ENCODE results near the gene NTMT2. TPM values are rescaled to one million over a fixed set of nuclear protein-coding genes. Genes with fewer than 3 reads are reported as not detected.

Gene NTMT2
- total and polyA plus RNA-seq, 4 donors = not detected

DNA sequence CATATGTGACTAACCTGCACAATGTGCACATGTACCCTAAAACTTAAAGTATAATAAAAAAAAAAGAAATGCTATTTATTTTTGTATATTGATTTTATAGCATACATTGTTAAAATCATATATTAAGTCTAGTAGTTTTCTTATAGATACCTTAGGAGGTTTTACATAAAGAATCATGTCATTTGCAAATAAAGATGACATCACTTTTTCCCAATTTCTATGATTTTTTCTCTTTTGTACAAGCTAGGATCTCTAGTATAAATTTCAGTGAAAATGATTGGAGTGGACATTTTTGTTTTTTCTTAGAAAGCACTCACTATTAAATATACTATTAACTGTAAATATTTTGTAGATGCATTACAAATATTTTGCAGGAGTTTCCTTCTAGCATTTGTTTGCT is 20.5 kb upstream of the NTMT2 start:
- Histone ChIP-seq H3K9me3 (ENCODE audit: control insufficient read depth in 4 of 4, insufficient read depth in 3 of 4, low read length in 3 of 4) (no peaks in the 10 kb centered on the region), H3K4me1 (ENCODE audit: control insufficient read depth in 5 of 5, insufficient read depth in 5 of 5, low read length in 5 of 5) (no peaks in the 10 kb centered on the region), H3K27me3 (ENCODE audit: control insufficient read depth in 3 of 3, insufficient read depth in 3 of 3, low read length in 2 of 3) (no peaks in the 10 kb centered on the region), H3K36me3 (ENCODE audit: control insufficient read depth in 4 of 4, insufficient read depth in 4 of 4, low read length in 4 of 4) (no peaks in the 10 kb centered on the region), H3K27ac (ENCODE audit: low read depth in 1 of 2, low read length in 1 of 2) (no peak overlapping the region), H3K4me3 (no peak overlapping the region), H3K9ac (ENCODE audit: insufficient read depth in 1 of 2, low read length in 2 of 2) (no peak overlapping the region)
- TF ChIP-seq, protein P1, sequence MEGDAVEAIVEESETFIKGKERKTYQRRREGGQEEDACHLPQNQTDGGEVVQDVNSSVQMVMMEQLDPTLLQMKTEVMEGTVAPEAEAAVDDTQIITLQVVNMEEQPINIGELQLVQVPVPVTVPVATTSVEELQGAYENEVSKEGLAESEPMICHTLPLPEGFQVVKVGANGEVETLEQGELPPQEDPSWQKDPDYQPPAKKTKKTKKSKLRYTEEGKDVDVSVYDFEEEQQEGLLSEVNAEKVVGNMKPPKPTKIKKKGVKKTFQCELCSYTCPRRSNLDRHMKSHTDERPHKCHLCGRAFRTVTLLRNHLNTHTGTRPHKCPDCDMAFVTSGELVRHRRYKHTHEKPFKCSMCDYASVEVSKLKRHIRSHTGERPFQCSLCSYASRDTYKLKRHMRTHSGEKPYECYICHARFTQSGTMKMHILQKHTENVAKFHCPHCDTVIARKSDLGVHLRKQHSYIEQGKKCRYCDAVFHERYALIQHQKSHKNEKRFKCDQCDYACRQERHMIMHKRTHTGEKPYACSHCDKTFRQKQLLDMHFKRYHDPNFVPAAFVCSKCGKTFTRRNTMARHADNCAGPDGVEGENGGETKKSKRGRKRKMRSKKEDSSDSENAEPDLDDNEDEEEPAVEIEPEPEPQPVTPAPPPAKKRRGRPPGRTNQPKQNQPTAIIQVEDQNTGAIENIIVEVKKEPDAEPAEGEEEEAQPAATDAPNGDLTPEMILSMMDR (IDR thresholded peaks at IDR 0.05; ENCODE audit: control extremely low read depth, extremely low read depth) = no peak
- DNase-seq (no peak), ATAC-seq (ENCODE audit: insufficient read depth, low FRiP score) (no peak)

DNA sequence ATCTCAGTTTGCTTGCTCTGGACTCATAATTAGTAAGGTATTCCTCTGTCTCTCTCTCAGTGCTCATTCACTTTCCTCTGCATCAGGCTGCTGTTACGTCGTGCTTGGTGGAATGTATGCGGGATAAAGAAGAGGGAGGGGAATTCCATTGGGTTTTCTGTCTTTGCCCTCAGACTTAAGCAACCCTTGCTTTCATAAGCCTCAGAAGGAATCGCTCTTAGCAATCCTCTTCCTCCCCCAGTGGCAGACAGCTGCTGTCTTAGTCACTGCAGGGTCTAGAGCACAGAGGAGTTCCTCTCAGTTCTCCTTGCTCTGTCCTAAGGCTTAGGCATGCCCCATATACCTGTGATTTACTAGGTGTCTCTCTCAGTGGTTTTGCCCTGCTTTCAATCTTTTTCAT is 19.1 kb upstream of the NTMT2 start:
- TF ChIP-seq, protein P1 (IDR thresholded peaks at IDR 0.05; ENCODE audit: control extremely low read depth, extremely low read depth) = no peak
- no peaks in the 10 kb centered on the region for H3K4me1 ChIP-seq (ENCODE audit: control insufficient read depth in 5 of 5, insufficient read depth in 5 of 5, low read length in 5 of 5)
- no peaks in the 10 kb centered on the region for H3K27me3 ChIP-seq (ENCODE audit: control insufficient read depth in 3 of 3, insufficient read depth in 3 of 3, low read length in 2 of 3)
- no peaks in the 10 kb centered on the region for H3K36me3 ChIP-seq (ENCODE audit: control insufficient read depth in 4 of 4, insufficient read depth in 4 of 4, low read length in 4 of 4)
- DNase-seq = no peak
- peaks cover 0 to 2% (median 0%) of the 10 kb centered on the region in 4 donors for H3K9me3 ChIP-seq (ENCODE audit: control insufficient read depth in 4 of 4, insufficient read depth in 3 of 4, low read length in 3 of 4)
- no peak overlapping the region for H3K4me3 ChIP-seq
- H3K9ac ChIP-seq (ENCODE audit: insufficient read depth in 1 of 2, low read length in 2 of 2) = no peak overlapping the region
- no peak overlapping the region for H3K27ac ChIP-seq (ENCODE audit: low read depth in 1 of 2, low read length in 1 of 2)
- no peak for ATAC-seq (ENCODE audit: insufficient read depth, low FRiP score)
- WGBS, 2 donors = 46 to 64% methylated on average over 4 of the region's 4 CpGs

DNA sequence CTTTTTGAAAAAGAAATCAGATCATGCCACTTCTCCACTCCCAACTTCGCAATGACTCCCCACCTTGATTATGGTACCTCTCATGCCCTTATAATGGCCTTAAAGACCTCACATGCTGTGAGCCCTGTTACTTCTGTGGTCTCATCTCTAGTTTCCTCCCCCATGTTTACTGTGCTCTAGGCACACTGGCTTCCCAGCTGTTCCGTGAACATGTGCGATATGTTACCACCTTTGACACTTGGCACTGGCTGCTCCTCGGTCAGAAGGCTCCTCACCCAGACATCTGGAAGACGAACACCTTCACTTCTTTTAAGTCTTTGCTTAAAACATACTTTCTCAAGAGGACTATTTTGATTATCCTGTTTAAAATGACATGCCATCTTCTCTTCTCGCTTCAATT is 14.3 kb upstream of the NTMT2 start:
- Histone ChIP-seq H3K4me3 (no peak overlapping the region), H3K4me1 (ENCODE audit: control insufficient read depth in 5 of 5, insufficient read depth in 5 of 5, low read length in 5 of 5) (no peaks in the 10 kb centered on the region), H3K27me3 (ENCODE audit: control insufficient read depth in 3 of 3, insufficient read depth in 3 of 3, low read length in 2 of 3) (no peaks in the 10 kb centered on the region), H3K36me3 (ENCODE audit: control insufficient read depth in 4 of 4, insufficient read depth in 4 of 4, low read length in 4 of 4) (no peaks in the 10 kb centered on the region), H3K27ac (ENCODE audit: low read depth in 1 of 2, low read length in 1 of 2) (no peak overlapping the region), H3K9ac (ENCODE audit: insufficient read depth in 1 of 2, low read length in 2 of 2) (no peak overlapping the region), H3K9me3 (ENCODE audit: control insufficient read depth in 4 of 4, insufficient read depth in 3 of 4, low read length in 3 of 4) (peaks cover 0 to 2% (median 0%) of the 10 kb centered on the region in 4 donors)
- 71 to 81% methylated on average over 6 of the region's 6 CpGs for WGBS, 2 donors
- ATAC-seq (ENCODE audit: insufficient read depth, low FRiP score) (no peak), DNase-seq (no peak)
- TF ChIP-seq, protein P1 (IDR thresholded peaks at IDR 0.05; ENCODE audit: control extremely low read depth, extremely low read depth) = no peak

DNA sequence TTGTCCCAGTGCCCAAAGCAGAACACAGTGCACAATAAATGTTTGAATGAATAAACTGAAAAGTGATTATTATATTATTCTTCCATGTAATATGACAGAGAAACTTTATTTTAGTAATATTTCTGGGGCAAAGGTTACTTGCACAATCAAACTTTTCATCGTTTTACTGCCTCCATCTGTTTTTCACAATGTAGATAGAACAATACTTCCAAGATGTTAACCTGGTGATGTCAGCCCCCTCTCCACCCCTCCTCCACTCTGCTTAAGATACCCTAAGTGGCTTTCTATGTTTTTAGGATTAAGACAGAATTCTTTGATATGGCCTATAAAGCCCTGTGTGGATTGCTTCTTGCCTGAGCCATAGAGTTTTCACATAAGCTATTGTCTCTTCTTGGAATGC is 13.8 kb upstream of the NTMT2 start:
- Histone ChIP-seq H3K9ac (ENCODE audit: insufficient read depth in 1 of 2, low read length in 2 of 2) (no peak overlapping the region), H3K27me3 (ENCODE audit: control insufficient read depth in 3 of 3, insufficient read depth in 3 of 3, low read length in 2 of 3) (no peaks in the 10 kb centered on the region), H3K4me1 (ENCODE audit: control insufficient read depth in 5 of 5, insufficient read depth in 5 of 5, low read length in 5 of 5) (no peaks in the 10 kb centered on the region), H3K4me3 (no peak overlapping the region), H3K27ac (ENCODE audit: low read depth in 1 of 2, low read length in 1 of 2) (no peak overlapping the region), H3K36me3 (ENCODE audit: control insufficient read depth in 4 of 4, insufficient read depth in 4 of 4, low read length in 4 of 4) (no peaks in the 10 kb centered on the region), H3K9me3 (ENCODE audit: control insufficient read depth in 4 of 4, insufficient read depth in 3 of 4, low read length in 3 of 4) (peaks cover 0 to 2% (median 0%) of the 10 kb centered on the region in 4 donors)
- DNase-seq (no peak), ATAC-seq (ENCODE audit: insufficient read depth, low FRiP score) (no peak)
- WGBS, 2 donors = 61 to 73% methylated on average over 1 of the region's 1 CpG
- TF ChIP-seq, protein P1 (IDR thresholded peaks at IDR 0.05; ENCODE audit: control extremely low read depth, extremely low read depth) = no peak

All from lung (tissue), 12 donors.